Endothelial cell of hepatic sinusoid (primary cell): ENCODE data around the gene OR2Z1.

ENCODE experiments used
- in situ Hi-C: cut with HindIII; loops from 2 replicates; pipeline ENCODE4 v1.10.0; 2017; ENCODE audit warnings: low sequenced_read_pairs

The OR2Z1 gene, protein sequence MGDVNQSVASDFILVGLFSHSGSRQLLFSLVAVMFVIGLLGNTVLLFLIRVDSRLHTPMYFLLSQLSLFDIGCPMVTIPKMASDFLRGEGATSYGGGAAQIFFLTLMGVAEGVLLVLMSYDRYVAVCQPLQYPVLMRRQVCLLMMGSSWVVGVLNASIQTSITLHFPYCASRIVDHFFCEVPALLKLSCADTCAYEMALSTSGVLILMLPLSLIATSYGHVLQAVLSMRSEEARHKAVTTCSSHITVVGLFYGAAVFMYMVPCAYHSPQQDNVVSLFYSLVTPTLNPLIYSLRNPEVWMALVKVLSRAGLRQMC

DNA sequence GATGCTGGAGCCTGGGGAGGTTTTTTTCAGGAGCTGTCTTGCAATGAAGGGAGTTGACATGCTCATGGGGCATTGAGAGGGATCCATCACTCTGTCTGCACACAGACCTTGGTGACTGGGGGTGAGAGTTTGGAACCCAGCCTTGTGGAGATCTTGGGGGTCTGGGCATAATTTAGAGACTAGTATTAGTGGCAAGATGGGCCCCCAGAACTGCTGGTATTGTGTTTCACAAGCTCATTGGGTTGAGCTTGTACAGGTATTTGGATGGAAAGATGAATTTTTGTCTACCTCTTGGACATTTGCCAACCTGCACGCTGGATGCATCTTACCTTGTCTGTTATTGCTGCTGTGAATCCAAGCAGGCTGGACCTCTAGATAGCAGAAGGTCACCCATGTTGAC lies at the start of gene OR2Z1:
TSS of gene OR2Z1 (plus strand) at position 301 of the 400 bp plus-strand sequence. CDS start 9,395 bp downstream, outside the sequence.
- in situ Hi-C loops, result no loop called here

GRCh38 chr19:8673276-8673891 lies 48.0 kb upstream of the OR2Z1 start:
- in situ Hi-C loops, result no loop called here

GRCh38 chr19:8675066-8675465 lies 46.4 kb upstream of the OR2Z1 start:
- in situ Hi-C loops, result no loop called here

DNA sequence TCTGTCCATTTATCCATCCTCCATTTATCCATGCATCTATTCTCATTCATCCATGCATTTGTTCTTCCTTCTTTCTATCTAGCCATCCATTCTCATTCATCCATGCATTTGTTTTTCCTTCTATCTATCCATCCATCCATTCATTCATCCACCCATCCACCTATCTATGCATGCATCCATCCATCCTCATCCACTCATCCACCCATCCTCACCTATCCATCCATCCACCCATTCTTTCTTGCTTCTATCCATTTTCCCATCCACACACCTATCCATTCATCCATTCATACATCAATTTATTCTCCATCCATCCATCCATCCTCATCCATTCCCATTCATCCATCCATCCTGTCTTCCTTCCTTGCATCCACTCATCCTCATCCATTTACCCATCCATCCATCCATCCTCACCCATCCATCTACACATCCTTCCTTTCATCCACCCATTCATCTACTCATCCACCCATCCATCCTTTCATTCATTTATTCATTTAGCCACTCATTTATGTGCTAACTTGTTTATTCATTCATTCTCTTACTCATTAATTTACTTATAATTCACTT lies 43.1 kb upstream of the OR2Z1 start:
- in situ Hi-C loops, result no loop called here

DNA sequence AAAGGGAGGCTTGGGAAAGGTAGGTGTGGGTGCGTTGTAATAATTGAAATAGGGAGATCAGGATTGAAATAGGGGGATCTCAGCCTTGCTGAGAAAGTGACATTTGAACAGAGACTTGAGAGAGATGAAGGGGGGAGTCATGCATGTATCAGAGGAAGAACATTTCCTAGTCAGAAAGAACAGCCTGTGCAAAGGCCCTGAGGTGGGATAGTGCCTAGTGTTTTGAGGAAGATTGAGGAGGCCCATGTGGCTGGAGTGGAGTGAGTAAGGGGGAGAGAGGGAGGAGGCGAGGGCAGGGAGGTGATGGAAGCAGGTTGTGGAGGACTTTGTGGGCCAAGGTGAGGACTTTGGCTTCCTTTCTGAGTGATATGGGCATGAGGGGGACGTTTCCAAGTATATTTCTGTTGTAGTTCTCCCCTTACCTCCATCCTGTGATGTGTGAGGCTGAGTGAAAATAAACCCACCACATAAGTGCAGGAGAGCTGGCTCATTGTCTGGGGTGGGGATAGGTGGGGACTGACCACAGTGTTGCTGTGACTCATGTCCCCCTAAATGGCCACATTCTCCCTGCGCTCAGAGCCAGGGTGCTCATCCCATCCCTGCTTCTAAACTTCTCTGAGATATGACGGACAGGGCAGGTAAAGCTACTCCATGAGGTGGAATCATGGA lies 40.6 kb upstream of the OR2Z1 start:
- in situ Hi-C loops, result no loop called here

GRCh38 chr19:8681345-8682029 lies 39.9 kb upstream of the OR2Z1 start:
- in situ Hi-C loops, result no loop called here

DNA sequence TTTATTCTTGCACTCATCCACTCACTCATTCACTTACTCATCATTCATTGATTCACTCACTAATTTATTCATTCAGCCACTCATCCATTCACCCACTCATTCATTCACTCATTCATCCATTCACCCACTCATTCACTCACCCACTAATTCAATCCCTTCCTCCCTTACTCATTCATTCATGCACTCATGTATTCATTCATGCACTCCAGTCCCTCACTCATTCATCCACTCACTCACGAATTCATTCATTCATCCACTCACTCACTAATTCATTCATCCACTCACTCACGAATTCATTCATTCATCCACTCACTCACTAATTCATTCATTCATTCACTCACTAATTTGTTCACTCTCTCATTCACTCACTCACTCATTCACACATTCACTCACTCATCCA lies 39.0 kb upstream of the OR2Z1 start:
- in situ Hi-C loops, result no loop called here

DNA sequence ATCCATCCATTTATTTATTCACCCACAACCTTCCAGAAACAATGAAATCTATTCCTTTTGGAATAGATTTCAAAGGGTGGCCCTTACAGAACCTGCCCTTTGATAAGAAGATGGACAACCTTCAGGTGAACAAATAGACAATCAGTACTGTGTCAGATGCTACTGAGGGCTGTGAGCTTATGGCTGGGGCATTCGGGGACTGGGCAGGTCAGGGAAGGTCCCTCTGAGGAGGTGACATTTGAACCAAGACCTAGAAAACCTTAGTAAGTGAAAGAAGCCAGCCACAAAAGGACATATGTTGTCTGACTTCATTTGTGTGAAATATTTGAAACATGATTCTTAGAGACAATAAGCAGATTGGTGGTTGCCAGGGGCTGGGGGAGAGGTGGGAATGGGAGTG lies 38.5 kb upstream of the OR2Z1 start:
- in situ Hi-C loops, result no loop called here

DNA sequence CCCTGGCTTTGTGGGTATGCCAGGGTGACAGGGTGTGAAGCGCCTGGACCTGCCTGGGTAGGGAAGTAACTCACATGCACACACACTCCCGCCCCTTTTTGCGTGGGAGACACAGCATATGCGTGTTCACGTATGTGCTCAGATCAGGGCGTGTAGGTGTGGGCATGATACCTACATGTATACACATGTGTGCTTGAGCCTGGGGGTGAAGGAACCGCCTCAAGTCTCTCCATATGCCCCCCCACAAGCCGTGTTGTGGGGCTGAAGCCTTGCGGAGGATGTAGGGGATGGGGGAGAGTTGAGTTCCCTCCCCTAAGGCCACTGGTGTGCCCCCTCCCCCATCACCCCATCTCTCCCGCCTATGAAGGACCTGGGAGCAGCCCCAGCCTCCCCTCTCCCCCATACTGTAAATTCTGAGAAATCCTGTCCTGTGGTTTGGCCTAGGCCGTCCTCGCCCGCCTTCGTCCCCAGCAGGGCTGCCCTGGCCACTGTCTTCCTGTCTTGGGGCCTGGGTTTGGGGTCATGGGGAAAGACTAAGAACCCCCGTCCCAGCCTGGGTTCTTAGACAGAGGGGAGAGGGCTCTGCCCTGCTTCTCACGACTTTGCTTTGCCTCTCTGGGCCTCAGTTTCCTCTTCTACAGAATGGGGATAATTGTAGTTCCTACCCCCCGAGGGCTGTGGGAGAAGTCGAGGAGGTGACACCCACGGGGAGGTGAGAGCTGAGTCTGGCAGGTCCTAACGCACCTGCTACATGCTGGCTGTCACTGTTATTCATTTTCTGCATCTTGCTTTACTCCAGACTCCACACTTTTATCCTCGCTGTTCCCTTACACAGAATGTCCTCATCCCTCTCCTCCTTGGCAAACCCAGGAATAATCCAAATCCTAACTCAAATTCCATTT lies 37.2 kb upstream of the OR2Z1 start:
- in situ Hi-C loops, result no loop called here

DNA sequence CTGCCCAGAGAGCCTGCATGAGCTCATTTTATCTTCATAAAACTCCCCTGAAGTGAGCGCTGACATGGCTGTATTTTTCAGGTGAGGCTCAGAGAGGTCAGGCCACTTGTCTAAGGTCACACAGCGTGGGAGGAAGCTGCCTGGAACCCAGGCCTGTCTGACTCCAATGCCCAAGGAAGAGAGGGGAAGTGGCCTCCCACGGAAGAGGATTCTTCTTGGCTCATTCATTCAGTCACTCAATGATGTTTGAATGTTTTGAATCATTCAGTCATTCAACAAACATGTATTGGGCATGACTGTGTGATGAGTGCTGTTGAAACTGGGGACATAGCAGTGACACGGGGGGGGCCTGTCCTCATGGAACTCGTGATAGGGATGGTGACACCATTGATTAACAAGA lies 34.9 kb upstream of the OR2Z1 start:
- in situ Hi-C loops, result no loop called here

DNA sequence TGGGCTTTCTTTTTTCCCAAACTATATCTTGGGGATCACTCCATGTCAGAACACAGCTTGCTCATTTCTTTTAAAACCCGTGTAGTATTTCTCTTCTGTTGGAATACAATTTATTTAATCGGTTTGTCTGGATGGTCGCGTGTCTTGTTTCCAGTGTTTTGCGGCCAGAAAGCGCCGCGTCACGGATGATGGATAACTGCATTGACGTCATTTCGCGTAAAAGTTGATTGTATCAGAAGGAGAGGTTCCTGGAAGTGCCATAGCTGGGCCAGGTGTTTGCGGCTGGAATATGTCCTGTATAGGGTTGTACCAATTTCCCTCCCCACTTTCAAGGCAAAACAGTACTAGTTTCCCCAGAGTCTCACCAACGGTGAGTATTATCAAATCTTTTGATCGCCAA lies 32.5 kb upstream of the OR2Z1 start:
- in situ Hi-C loops, result no loop called here

GRCh38 chr19:8690753-8691539 lies 30.5 kb upstream of the OR2Z1 start:
- in situ Hi-C loops, result no loop called here

GRCh38 chr19:8695501-8695900 lies 25.9 kb upstream of the OR2Z1 start:
- in situ Hi-C loops, result no loop called here

GRCh38 chr19:8695911-8696310 lies 25.5 kb upstream of the OR2Z1 start:
- in situ Hi-C loops, result no loop called here

DNA sequence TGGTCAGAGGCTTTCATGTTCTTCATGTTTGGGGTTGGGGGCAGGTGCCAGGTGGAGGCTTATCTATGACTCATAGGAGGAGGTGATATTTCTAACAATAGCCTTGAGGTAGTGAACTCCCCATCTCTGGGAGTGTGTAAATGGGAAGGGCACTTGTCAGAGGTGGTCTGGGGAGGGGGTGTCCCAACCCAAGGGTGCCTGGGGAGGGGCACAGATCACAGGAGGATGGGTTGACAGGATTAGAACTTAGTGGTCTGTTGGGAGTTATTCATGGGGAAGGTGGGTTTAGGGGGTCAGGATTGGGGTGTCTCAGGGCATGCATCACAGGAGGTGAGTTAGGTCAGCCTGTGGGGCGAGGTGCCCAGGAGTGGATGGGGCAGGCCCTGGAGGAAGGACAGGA lies 24.4 kb upstream of the OR2Z1 start:
- in situ Hi-C loops, result no loop called here

- in situ Hi-C loops, result no loop called here
Observed at GRCh38 chr19:8697671-8698432, 23.6 kb upstream of the OR2Z1 start.

GRCh38 chr19:8698433-8699063 lies 22.9 kb upstream of the OR2Z1 start, which contains the start of gene ACTL9:
ACTL9 (minus strand) TSS chr19:8698795; CDS start chr19:8698701, 94 bp downstream.
- in situ Hi-C loops, result no loop called here

- in situ Hi-C loops, result no loop called here
Observed at GRCh38 chr19:8699908-8700307, 21.5 kb upstream of the OR2Z1 start.
